ENCODE data around the gene NEGR1.
"Not testable (repeated sequence)": the region's sequence is repeated elsewhere in the genome, so short reads cannot be mapped to it uniquely, and the experiment has no call there.

NEGR1 gene

GRCh38 chr1:72282271-72283021 is at the start of gene NEGR1:
Gene NEGR1, minus strand, starts transcription at chr1:72282539.
- DNase-seq (ENCODE audit: low read depth) = peak; percentile 34

GRCh38 chr1:72326494-72326893 is 44.2 kb upstream of the NEGR1 start:
- DNase-seq (ENCODE audit: low read depth) = no peak

- DNase-seq (ENCODE audit: low read depth) = no peak
Measured at GRCh38 chr1:72324451-72324850, 42.1 kb upstream of the NEGR1 start.

- no peak for DNase-seq (ENCODE audit: low read depth)
Measured at GRCh38 chr1:72322910-72323309, 40.6 kb upstream of the NEGR1 start.

GRCh38 chr1:72296501-72296900 is 14.2 kb upstream of the NEGR1 start:
- no peak for DNase-seq (ENCODE audit: low read depth)

- no peak for DNase-seq (ENCODE audit: low read depth)
Measured at GRCh38 chr1:72288886-72289285, 6.5 kb upstream of the NEGR1 start.

- no peak for DNase-seq (ENCODE audit: low read depth)
Measured at GRCh38 chr1:72286401-72286800, 4.1 kb upstream of the NEGR1 start.

- DNase-seq (ENCODE audit: low read depth) = no peak
Measured at GRCh38 chr1:72285074-72285425, 2.7 kb upstream of the NEGR1 start.

- no peak for DNase-seq (ENCODE audit: low read depth)
Measured at GRCh38 chr1:72284348-72285073, 2.2 kb upstream of the NEGR1 start.

- no peak for DNase-seq (ENCODE audit: low read depth)
Measured at GRCh38 chr1:72284084-72284347, 1.7 kb upstream of the NEGR1 start.

GRCh38 chr1:72283307-72284083 is 1.2 kb upstream of the NEGR1 start:
- DNase-seq (ENCODE audit: low read depth) = no peak

GRCh38 chr1:72283022-72283306 is 625 bp upstream of the NEGR1 start:
- no peak for DNase-seq (ENCODE audit: low read depth)

GRCh38 chr1:72281637-72282270 is 585 bp downstream of the NEGR1 start:
- no peak for DNase-seq (ENCODE audit: low read depth)

- no peak for DNase-seq (ENCODE audit: low read depth)
Measured at GRCh38 chr1:72281144-72281543, 1.2 kb downstream of the NEGR1 start.

- no peak for DNase-seq (ENCODE audit: low read depth)
Measured at GRCh38 chr1:72280711-72281110, 1.6 kb downstream of the NEGR1 start.

GRCh38 chr1:72280131-72280530 is 2.2 kb downstream of the NEGR1 start:
- no peak for DNase-seq (ENCODE audit: low read depth)

- DNase-seq (ENCODE audit: low read depth) = no peak
Measured at GRCh38 chr1:72278461-72278860, 3.9 kb downstream of the NEGR1 start.

- no peak for DNase-seq (ENCODE audit: low read depth)
Measured at GRCh38 chr1:72271555-72272085, 10.7 kb downstream of the NEGR1 start.

- DNase-seq (ENCODE audit: low read depth) = no peak
Measured at GRCh38 chr1:72262735-72263134, 19.6 kb downstream of the NEGR1 start.

GRCh38 chr1:72253132-72253531 is 29.2 kb downstream of the NEGR1 start:
- DNase-seq (ENCODE audit: low read depth) = no peak

GRCh38 chr1:72241397-72241796 is 40.9 kb downstream of the NEGR1 start:
- DNase-seq (ENCODE audit: low read depth) = no peak

GRCh38 chr1:72235931-72236330 is 46.4 kb downstream of the NEGR1 start:
- not testable (repeated sequence) for DNase-seq (ENCODE audit: low read depth)

GRCh38 chr1:72235062-72235461 is 47.3 kb downstream of the NEGR1 start:
- no peak for DNase-seq (ENCODE audit: low read depth)

All from activated T-helper 1 cell treated with Interleukin-2 at 50 U/mL for 16 hours (primary cell).